WTC11 (cell line): ENCODE data around the gene TNS3. TPM values are rescaled to one million over a fixed set of nuclear protein-coding genes. Genes with fewer than 3 reads are reported as not detected.
A peak's percentile ranks its signal among the peaks of the same experiment; 100 is the strongest.

Experiments
- ATAC-seq: fragments of 200-7000 bp; cut with Tn5 transposase; 2 replicates; pipeline ENCODE4 v1.10.0; 2021; ENCODE audit warnings: mild to moderate bottlenecking, moderate library complexity
- CTCF ChIA-PET: fragments of 300-600 bp; sonication (Branson Sonifier 250); formaldehyde crosslinking; loops from one replicate; lab custom pipeline; 2021; ENCODE audit warnings: antibody characterized with exemption; lab: Charles Lee
- POLR2A ChIA-PET: fragments of 350-600 bp; sonication (Branson Sonifier 250); formaldehyde crosslinking; loops from one replicate; lab custom pipeline; 2021; ENCODE audit warnings: antibody characterized with exemption; lab: Charles Lee
- DNase-seq: peaks from one replicate; pipeline ENCODE4 v3.0.0; 2021; ENCODE audit warnings: low spot score
- H3K27ac Mint-ChIP-seq: 2 replicates; pipeline ENCODE4 v1.8.0; 2021; ENCODE audit warnings: mixed read lengths
- H3K27me3 Mint-ChIP-seq: 2 replicates; pipeline ENCODE4 v1.8.0; 2021; ENCODE audit warnings: low read depth, mild to moderate bottlenecking, moderate library complexity, mixed read lengths
- H3K36me3 Mint-ChIP-seq: 2 replicates; pipeline ENCODE4 v1.8.0; 2021; ENCODE audit warnings: mixed read lengths
- H3K4me1 Mint-ChIP-seq: 2 replicates; pipeline ENCODE4 v1.8.0; 2022; ENCODE audit warnings: mixed read lengths
- H3K4me3 Mint-ChIP-seq: 2 replicates; pipeline ENCODE4 v1.8.0; 2021; ENCODE audit warnings: mild to moderate bottlenecking, moderate library complexity, mixed read lengths
- H3K9me3 Mint-ChIP-seq: 2 replicates; pipeline ENCODE4 v1.8.0; 2021; ENCODE audit warnings: mixed read lengths
- AR ChIP-seq: fragments of 250-450 bp; sonication (Bioruptor Pico); IDR thresholded peaks from 2 replicates; pipeline ENCODE4 v1.9.0; 2021; ENCODE audit warnings: mild to moderate bottlenecking
- ARID4B ChIP-seq: sonication (generic); formaldehyde crosslinking; IDR thresholded peaks from 2 replicates; pipeline ENCODE4 v1.8.0; 2023; ENCODE audit warnings: missing genetic modification reagents, mild to moderate bottlenecking, borderline replicate concordance
- ATF2 ChIP-seq: sonication (generic); formaldehyde crosslinking; IDR thresholded peaks from 2 replicates; pipeline ENCODE4 v1.8.1; 2022; ENCODE audit warnings: low read depth, missing genetic modification reagents, borderline replicate concordance
- ATF6 ChIP-seq: sonication (generic); formaldehyde crosslinking; IDR thresholded peaks from 2 replicates; pipeline ENCODE4 v1.8.1; 2023; ENCODE audit warnings: mild to moderate bottlenecking, missing genetic modification reagents
- CREM ChIP-seq: sonication (generic); formaldehyde crosslinking; IDR thresholded peaks from 2 replicates; pipeline ENCODE4 v1.8.1; 2022; ENCODE audit warnings: mild to moderate bottlenecking, missing genetic modification reagents, moderate library complexity
- CTCF ChIP-seq: fragments of 200-600 bp; IDR thresholded peaks from 2 replicates; pipeline ENCODE4 v1.8.0; 2022; ENCODE audit warnings: antibody characterized with exemption
- ESRRA ChIP-seq: sonication (generic); formaldehyde crosslinking; IDR thresholded peaks from 2 replicates; pipeline ENCODE4 v1.8.1; 2022; ENCODE audit warnings: mild to moderate bottlenecking, missing genetic modification reagents, borderline replicate concordance
- ETV6 ChIP-seq: sonication (generic); formaldehyde crosslinking; IDR thresholded peaks from 2 replicates; pipeline ENCODE4 v1.8.1; 2022; ENCODE audit warnings: mild to moderate bottlenecking, missing genetic modification reagents
- JAZF1 ChIP-seq: fragments of 250-450 bp; sonication (Bioruptor Pico); IDR thresholded peaks from 2 replicates; pipeline ENCODE4 v1.9.0; 2021; ENCODE audit warnings: moderate library complexity, mild to moderate bottlenecking, inconsistent platforms
- MYBL2 ChIP-seq: sonication (generic); formaldehyde crosslinking; IDR thresholded peaks from 2 replicates; pipeline ENCODE4 v1.8.1; 2023; ENCODE audit warnings: mild to moderate bottlenecking, moderate library complexity, missing genetic modification reagents
- NFATC4 ChIP-seq: fragments of 250-450 bp; sonication (Bioruptor Pico); IDR thresholded peaks from 2 replicates; pipeline ENCODE4 v1.9.0; 2021; ENCODE audit warnings: mild to moderate bottlenecking
- OVOL2 ChIP-seq: fragments of 250-450 bp; sonication (Bioruptor Pico); IDR thresholded peaks from 2 replicates; pipeline ENCODE4 v1.9.0; 2021; ENCODE audit warnings: mild to moderate bottlenecking, borderline replicate concordance
- SOX15 ChIP-seq: fragments of 250-450 bp; sonication (Bioruptor Pico); IDR thresholded peaks from 2 replicates; pipeline ENCODE4 v1.9.0; 2021; ENCODE audit warnings: mild to moderate bottlenecking
- TEAD1 ChIP-seq: sonication (generic); formaldehyde crosslinking; IDR thresholded peaks from 2 replicates; pipeline ENCODE4 v1.8.0; 2022; ENCODE audit warnings: mild to moderate bottlenecking, missing genetic modification reagents
- USF2 ChIP-seq: sonication (generic); formaldehyde crosslinking; IDR thresholded peaks from 2 replicates; pipeline ENCODE4 v1.8.1; 2023; ENCODE audit warnings: mild to moderate bottlenecking, missing genetic modification reagents, moderate library complexity
- ZNF281 ChIP-seq: sonication (generic); formaldehyde crosslinking; IDR thresholded peaks from 2 replicates; pipeline ENCODE4 v1.8.0; 2023; ENCODE audit warnings: mild to moderate bottlenecking, missing genetic modification reagents
- ZNF512 ChIP-seq: sonication (generic); formaldehyde crosslinking; IDR thresholded peaks from 2 replicates; pipeline ENCODE4 v1.8.1; 2022; ENCODE audit warnings: missing genetic modification reagents, borderline replicate concordance
- total RNA-seq: library from RNA; stranded (reverse); gene quantifications from 3 replicates; pipeline ENCODE4 v1.2.3, GENCODE V29; 2021

Gene TNS3
- total RNA-seq, 1 experiment from 2014 or later: 37.7 TPM

GRCh38 chr7:47496056-47496665 is 85.8 kb downstream of the TNS3 start:
- no peak for ATAC-seq
- DNase-seq: no peak
- no peaks in the 10 kb centered on the region; the same call in 1 of the 2 replicates for H3K27me3 Mint-ChIP-seq
- no peaks in the 10 kb centered on the region for H3K9me3 Mint-ChIP-seq
- H3K27ac Mint-ChIP-seq: peak overlapping the region; percentile 89; the same call in 1 of the 2 replicates
- no peaks in the 10 kb centered on the region for H3K36me3 Mint-ChIP-seq
- peaks cover 64% of the 10 kb centered on the region for H3K4me1 Mint-ChIP-seq
- POLR2A ChIA-PET: no interaction called here
- H3K4me3 Mint-ChIP-seq: no peak overlapping the region
- TF ChIP-seq AR (CRISPR knock-in tag) (no peak), ETV6 (CRISPR knock-in tag) (no peak), NFATC4 (CRISPR knock-in tag) (no peak), ZNF281 (CRISPR knock-in tag) (no peak), ESRRA (CRISPR knock-in tag) (no peak), SOX15 (CRISPR knock-in tag) (no peak), TEAD1 (CRISPR knock-in tag) (no peak), ZNF512 (CRISPR knock-in tag) (no peak), ATF2 (CRISPR knock-in tag) (no peak), ARID4B (CRISPR knock-in tag) (no peak), ATF6 (no peak), OVOL2 (CRISPR knock-in tag) (no peak), JAZF1 (CRISPR knock-in tag) (no peak), USF2 (CRISPR knock-in tag) (no peak), CTCF (no peak), MYBL2 (CRISPR knock-in tag) (no peak), CREM (no peak)
- CTCF ChIA-PET: no interaction called here
